Stimulated activated memory B cell treated with anti-CD40 and anti-IgM and Interleukin-4, amounts not matched to agents 10 μg/mL and 1 μg/mL and 100 μg/mL, for 72 hours (primary cell): ENCODE data around the gene ARHGEF33.
A peak's percentile ranks its signal among the peaks of the same experiment; 100 is the strongest.

Source experiments
- ATAC-seq: fragments of 150-1000 bp; cut with Tn5 transposase; 2 replicates; pipeline ENCODE4 v1.10.0; 2021
- H3K27ac Mint-ChIP-seq: one replicate; pipeline ENCODE4 v1.8.0; 2022; ENCODE audit warnings: mild to moderate bottlenecking, mixed read lengths
- H3K27me3 Mint-ChIP-seq: one replicate; pipeline ENCODE4 v1.8.0; 2022; ENCODE audit warnings: mixed read lengths
- H3K36me3 Mint-ChIP-seq: one replicate; pipeline ENCODE4 v1.8.0; 2022; ENCODE audit warnings: mixed read lengths
- H3K4me1 Mint-ChIP-seq: one replicate; pipeline ENCODE4 v1.8.0; 2022; ENCODE audit warnings: mixed read lengths
- H3K4me3 Mint-ChIP-seq: one replicate; pipeline ENCODE4 v1.8.0; 2022; ENCODE audit warnings: mild to moderate bottlenecking, moderate library complexity, mixed read lengths
- H3K9me3 Mint-ChIP-seq: one replicate; pipeline ENCODE4 v1.8.0; 2022; ENCODE audit warnings: mixed read lengths

Gene ARHGEF33

DNA sequence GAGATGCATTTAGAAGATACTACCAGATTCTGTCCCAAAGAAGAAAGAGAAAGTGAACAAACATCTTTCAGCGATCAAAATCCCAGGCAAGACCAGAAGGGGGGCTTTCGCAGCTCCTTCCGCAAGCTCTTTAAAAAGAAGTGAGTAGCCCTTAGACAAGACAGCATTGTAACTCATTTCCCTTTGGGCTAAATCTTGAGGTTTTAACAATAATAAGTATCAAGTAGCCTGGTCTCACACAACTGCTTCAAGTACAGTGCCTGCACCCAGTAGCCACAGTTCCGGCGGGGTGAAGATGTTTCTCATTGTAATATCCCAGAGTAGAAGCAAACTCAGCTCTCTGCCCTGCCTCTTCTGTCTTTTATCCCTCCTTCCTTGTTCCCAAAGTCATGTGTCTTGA, 76.3 kb downstream of the ARHGEF33 start:
- H3K27me3 Mint-ChIP-seq, result no peaks in the 10 kb centered on the region

GRCh38 chr2:38966678-38967077, 77.0 kb downstream of the ARHGEF33 start:
- Mint-ChIP-seq H3K27me3 (no peaks in the 10 kb centered on the region), H3K36me3 (no peaks in the 10 kb centered on the region), H3K27ac (no peak overlapping the region), H3K9me3 (no peaks in the 10 kb centered on the region), H3K4me3 (no peak overlapping the region), H3K4me1 (no peaks in the 10 kb centered on the region)
- ATAC-seq, result no peak

More for the DNA sequence above, 76.3 kb downstream of the ARHGEF33 start:
- ATAC-seq, result no peak
- Mint-ChIP-seq H3K4me1 (no peaks in the 10 kb centered on the region), H3K9me3 (no peaks in the 10 kb centered on the region), H3K36me3 (no peaks in the 10 kb centered on the region), H3K4me3 (no peak overlapping the region), H3K27ac (no peak overlapping the region)

DNA sequence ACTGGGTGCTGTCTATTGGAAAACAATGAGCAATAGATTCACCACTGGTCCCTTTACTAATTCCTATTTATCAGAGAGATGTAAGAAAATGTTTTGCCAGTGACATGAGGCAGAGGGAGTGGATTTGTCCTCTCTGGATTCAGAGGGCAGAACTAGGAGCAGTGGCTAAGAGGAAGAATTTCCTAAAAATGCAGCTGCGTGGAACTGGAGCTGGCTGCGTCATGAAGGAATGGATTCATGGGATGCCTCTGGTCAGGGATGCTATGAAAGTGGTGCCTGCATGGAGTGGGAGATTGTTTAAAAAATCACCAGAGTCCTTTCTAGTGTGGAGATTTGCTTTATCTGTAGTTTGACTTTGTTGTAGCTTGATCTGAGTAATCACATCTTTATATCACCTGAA, 78.3 kb downstream of the ARHGEF33 start:
- no peak for ATAC-seq
- no peaks in the 10 kb centered on the region for H3K9me3 Mint-ChIP-seq
- no peak overlapping the region for H3K27ac Mint-ChIP-seq
- H3K27me3 Mint-ChIP-seq, result no peaks in the 10 kb centered on the region
- H3K4me3 Mint-ChIP-seq, result no peak overlapping the region
- no peaks in the 10 kb centered on the region for H3K4me1 Mint-ChIP-seq
- H3K36me3 Mint-ChIP-seq, result no peaks in the 10 kb centered on the region

- no peak overlapping the region for H3K27ac Mint-ChIP-seq
- H3K27me3 Mint-ChIP-seq, result no peaks in the 10 kb centered on the region
- no peak overlapping the region for H3K4me3 Mint-ChIP-seq
- no peaks in the 10 kb centered on the region for H3K9me3 Mint-ChIP-seq
- H3K4me1 Mint-ChIP-seq, result no peaks in the 10 kb centered on the region
- H3K36me3 Mint-ChIP-seq, result no peaks in the 10 kb centered on the region
- ATAC-seq, result no peak
Observed at GRCh38 chr2:38971377-38971776, 81.7 kb downstream of the ARHGEF33 start.

DNA sequence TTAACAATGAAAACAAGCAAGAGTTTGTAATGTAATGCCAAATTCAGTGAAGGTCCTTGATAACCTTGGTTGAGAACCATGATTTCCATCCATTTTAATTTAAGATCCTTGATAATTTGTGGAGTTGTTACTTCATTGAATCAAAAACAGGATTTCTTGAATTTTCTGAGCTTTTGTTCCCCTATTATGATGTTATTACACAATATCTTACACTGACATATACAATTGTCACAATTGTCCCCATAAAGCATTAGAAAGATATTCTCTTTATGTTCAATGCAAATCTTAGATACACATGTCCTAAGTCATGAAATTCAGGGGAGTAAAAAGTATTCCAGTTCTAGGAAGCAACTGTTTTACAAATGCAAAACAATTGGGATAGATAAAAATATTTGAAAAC, 83.6 kb downstream of the ARHGEF33 start:
- no peak overlapping the region for H3K4me3 Mint-ChIP-seq
- H3K9me3 Mint-ChIP-seq, result no peaks in the 10 kb centered on the region
- H3K36me3 Mint-ChIP-seq, result no peaks in the 10 kb centered on the region
- H3K27me3 Mint-ChIP-seq, result no peaks in the 10 kb centered on the region
- H3K4me1 Mint-ChIP-seq, result no peaks in the 10 kb centered on the region
- H3K27ac Mint-ChIP-seq, result no peak overlapping the region
- no peak for ATAC-seq

DNA sequence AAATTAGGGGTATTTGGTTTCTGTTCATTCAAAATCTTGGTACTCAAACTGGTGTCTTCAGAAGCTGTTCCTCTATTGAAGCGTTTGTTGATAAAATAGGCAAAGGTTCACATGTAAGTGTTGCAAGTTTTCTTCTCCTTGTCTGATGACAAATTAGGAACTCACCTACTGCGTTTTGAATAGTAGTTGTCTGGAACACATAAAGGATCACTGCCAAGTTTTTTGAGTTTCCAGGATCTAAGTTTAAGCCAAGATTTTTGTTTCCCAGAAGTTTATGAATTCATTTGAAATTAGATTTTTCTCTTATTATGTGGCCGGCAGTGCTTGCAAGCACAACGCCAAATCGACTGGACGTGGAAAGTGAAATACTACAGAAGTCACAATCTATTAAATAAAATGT, 85.4 kb downstream of the ARHGEF33 start:
- H3K36me3 Mint-ChIP-seq, result no peaks in the 10 kb centered on the region
- no peak overlapping the region for H3K27ac Mint-ChIP-seq
- H3K4me3 Mint-ChIP-seq, result no peak overlapping the region
- H3K4me1 Mint-ChIP-seq, result peaks cover 5% of the 10 kb centered on the region
- no peak for ATAC-seq
- no peaks in the 10 kb centered on the region for H3K9me3 Mint-ChIP-seq
- H3K27me3 Mint-ChIP-seq, result no peaks in the 10 kb centered on the region

DNA sequence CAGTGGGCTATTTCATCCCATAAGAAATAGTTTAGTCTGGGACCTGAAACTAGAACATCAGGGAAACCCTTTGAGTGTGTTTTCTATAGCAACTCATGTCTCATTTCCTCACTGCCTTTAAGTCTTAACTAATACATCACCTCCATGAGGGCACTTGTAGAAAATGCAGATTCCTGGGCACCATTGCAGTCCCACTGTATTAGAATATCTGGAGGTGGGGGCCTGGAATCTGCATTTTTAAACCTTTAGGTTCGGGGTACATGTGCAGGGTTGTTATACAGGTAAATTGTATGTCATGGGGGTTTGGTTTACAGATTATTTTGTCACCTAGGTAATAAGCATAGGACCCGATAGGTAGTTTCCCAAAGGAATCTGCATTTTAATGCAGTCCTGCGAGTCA, 87.4 kb downstream of the ARHGEF33 start:
- H3K9me3 Mint-ChIP-seq, result no peaks in the 10 kb centered on the region
- H3K27ac Mint-ChIP-seq, result no peak overlapping the region
- no peaks in the 10 kb centered on the region for H3K27me3 Mint-ChIP-seq
- no peaks in the 10 kb centered on the region for H3K36me3 Mint-ChIP-seq
- no peak overlapping the region for H3K4me3 Mint-ChIP-seq
- ATAC-seq, result no peak
- peaks cover 5% of the 10 kb centered on the region for H3K4me1 Mint-ChIP-seq

DNA sequence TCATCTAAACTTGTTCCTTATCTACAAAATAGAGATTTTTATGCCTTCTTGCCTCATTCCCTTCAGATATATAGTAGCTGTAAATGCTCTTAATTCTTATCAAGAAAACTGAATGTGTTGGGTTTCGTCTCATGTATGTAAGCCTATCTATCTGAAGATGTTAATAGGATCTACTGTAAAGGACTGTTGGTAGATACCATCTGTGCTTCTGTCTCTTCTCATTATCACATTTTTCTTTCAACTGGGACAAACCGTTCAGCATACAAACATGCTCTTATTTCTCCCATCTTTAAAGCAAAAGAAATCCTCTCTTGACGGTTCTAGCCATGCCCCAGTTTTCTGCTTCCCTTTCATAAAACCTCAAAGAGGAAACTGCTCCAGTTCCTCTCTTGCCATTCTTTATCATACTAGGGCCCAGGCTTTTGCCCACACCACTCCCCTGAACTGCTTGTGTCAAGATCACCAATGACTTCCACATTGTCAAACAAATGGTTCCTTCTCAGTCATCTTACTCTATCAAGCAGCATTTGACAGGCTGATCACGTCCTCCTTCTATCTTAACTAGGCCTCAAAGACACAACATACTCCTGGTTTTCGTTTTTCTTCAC, 88.7 kb downstream of the ARHGEF33 start:
- H3K4me3 Mint-ChIP-seq, result no peak overlapping the region
- no peak for ATAC-seq

GRCh38 chr2:38978908-38979307, 89.2 kb downstream of the ARHGEF33 start:
- Mint-ChIP-seq H3K4me3 (no peak overlapping the region), H3K4me1 (peaks cover 5% of the 10 kb centered on the region), H3K9me3 (no peaks in the 10 kb centered on the region), H3K36me3 (peaks cover 6% of the 10 kb centered on the region), H3K27ac (peak overlapping the region; percentile 16), H3K27me3 (no peaks in the 10 kb centered on the region)
- no peak for ATAC-seq

More for the DNA sequence above, 88.7 kb downstream of the ARHGEF33 start:
- Mint-ChIP-seq H3K27ac (no peak overlapping the region), H3K4me1 (peaks cover 5% of the 10 kb centered on the region), H3K27me3 (no peaks in the 10 kb centered on the region), H3K9me3 (no peaks in the 10 kb centered on the region), H3K36me3 (peaks cover 1% of the 10 kb centered on the region)

- no peaks in the 10 kb centered on the region for H3K9me3 Mint-ChIP-seq
- peaks cover 5% of the 10 kb centered on the region for H3K4me1 Mint-ChIP-seq
- H3K4me3 Mint-ChIP-seq, result no peak overlapping the region
- peaks cover 17% of the 10 kb centered on the region for H3K36me3 Mint-ChIP-seq
- no peak for ATAC-seq
- H3K27ac Mint-ChIP-seq, result no peak overlapping the region
- no peaks in the 10 kb centered on the region for H3K27me3 Mint-ChIP-seq
Observed at GRCh38 chr2:38981003-38981669, 91.5 kb downstream of the ARHGEF33 start.

DNA sequence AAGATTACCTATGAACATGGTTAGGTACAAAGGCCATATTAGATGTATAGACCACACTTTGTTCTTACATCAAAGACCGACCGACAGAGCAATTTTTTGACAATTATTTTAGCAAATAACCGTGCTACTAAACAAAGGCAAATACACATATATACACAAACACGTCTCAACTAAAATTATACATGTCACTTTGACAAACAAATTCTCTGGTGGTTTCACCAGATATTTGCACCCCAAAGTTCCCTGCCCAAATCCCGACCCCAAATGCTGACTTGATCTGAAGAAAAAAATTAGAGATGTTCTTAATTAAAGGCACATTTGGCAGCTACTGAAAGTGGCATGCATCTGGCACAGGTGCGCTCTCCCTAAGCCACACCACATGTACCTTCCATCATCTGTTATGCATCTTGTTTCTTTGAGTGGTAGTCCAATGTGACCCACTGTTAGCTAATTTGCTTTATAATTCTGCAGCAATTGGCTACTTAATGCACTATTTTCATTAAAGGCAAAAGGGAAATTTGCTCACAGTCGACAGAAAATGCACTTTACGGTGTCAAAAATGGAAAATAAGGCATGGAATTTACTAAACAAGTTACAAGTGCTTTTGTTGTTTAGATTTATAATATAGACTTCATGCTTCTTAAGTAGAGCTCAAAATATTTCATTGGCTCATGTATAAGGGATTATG, 92.1 kb downstream of the ARHGEF33 start:
- H3K27ac Mint-ChIP-seq, result no peak overlapping the region

GRCh38 chr2:38982498-38982897, 92.8 kb downstream of the ARHGEF33 start:
- H3K9me3 Mint-ChIP-seq, result no peaks in the 10 kb centered on the region
- H3K36me3 Mint-ChIP-seq, result peaks cover 23% of the 10 kb centered on the region
- no peak overlapping the region for H3K27ac Mint-ChIP-seq
- no peak overlapping the region for H3K4me3 Mint-ChIP-seq
- H3K27me3 Mint-ChIP-seq, result no peaks in the 10 kb centered on the region
- peaks cover 5% of the 10 kb centered on the region for H3K4me1 Mint-ChIP-seq
- no peak for ATAC-seq

More for the DNA sequence above, 92.1 kb downstream of the ARHGEF33 start:
- Mint-ChIP-seq H3K4me1 (peaks cover 5% of the 10 kb centered on the region), H3K9me3 (no peaks in the 10 kb centered on the region), H3K4me3 (no peak overlapping the region), H3K36me3 (peaks cover 18% of the 10 kb centered on the region), H3K27me3 (no peaks in the 10 kb centered on the region)
- ATAC-seq, result no peak

DNA sequence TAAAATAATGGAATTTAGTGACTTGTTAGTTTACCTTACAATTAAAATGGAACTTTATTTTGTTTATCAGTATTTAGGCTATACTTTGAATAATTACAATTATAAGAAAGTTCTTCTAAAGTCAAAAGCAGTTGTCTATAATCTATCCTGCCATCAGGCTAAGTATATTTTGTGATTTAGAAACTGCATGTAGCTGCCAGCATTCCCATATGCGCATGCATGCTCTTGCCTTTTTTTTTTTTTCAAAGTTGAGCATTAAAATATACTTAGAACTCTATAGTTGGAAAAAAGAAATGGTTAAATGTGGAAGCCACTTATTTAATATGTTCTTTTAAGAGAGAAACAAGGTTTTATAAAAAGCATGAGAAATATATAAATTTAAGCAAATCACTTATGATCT, 99.0 kb downstream of the ARHGEF33 start:
- H3K4me3 Mint-ChIP-seq, result no peak overlapping the region
- no peak overlapping the region for H3K27ac Mint-ChIP-seq
- H3K4me1 Mint-ChIP-seq, result no peaks in the 10 kb centered on the region
- H3K27me3 Mint-ChIP-seq, result no peaks in the 10 kb centered on the region
- no peak for ATAC-seq
- no peaks in the 10 kb centered on the region for H3K9me3 Mint-ChIP-seq
- H3K36me3 Mint-ChIP-seq, result peaks cover 39% of the 10 kb centered on the region

GRCh38 chr2:38991899-38992298, 102.2 kb downstream of the ARHGEF33 start:
- Mint-ChIP-seq H3K27ac (no peak overlapping the region), H3K36me3 (peaks cover 36% of the 10 kb centered on the region)

GRCh38 chr2:38997781-38998180, 108.1 kb downstream of the ARHGEF33 start:
- H3K4me3 Mint-ChIP-seq, result no peak overlapping the region
- H3K4me1 Mint-ChIP-seq, result no peaks in the 10 kb centered on the region
- no peak for ATAC-seq
- no peaks in the 10 kb centered on the region for H3K27me3 Mint-ChIP-seq
- H3K36me3 Mint-ChIP-seq, result peaks cover 61% of the 10 kb centered on the region
- no peak overlapping the region for H3K27ac Mint-ChIP-seq
- H3K9me3 Mint-ChIP-seq, result no peaks in the 10 kb centered on the region

More at GRCh38 chr2:38991899-38992298, 102.2 kb downstream of the ARHGEF33 start:
- no peaks in the 10 kb centered on the region for H3K27me3 Mint-ChIP-seq
- H3K4me1 Mint-ChIP-seq, result no peaks in the 10 kb centered on the region
- no peak overlapping the region for H3K4me3 Mint-ChIP-seq
- no peak for ATAC-seq
- H3K9me3 Mint-ChIP-seq, result no peaks in the 10 kb centered on the region

- Mint-ChIP-seq H3K4me3 (no peak overlapping the region), H3K4me1 (no peaks in the 10 kb centered on the region), H3K27ac (no peak overlapping the region), H3K27me3 (no peaks in the 10 kb centered on the region), H3K36me3 (peaks cover 56% of the 10 kb centered on the region), H3K9me3 (no peaks in the 10 kb centered on the region)
- ATAC-seq, result no peak
Observed at GRCh38 chr2:39000552-39000951, 110.9 kb downstream of the ARHGEF33 start.
